ENCODE measurements around the gene PTPRN2. TPM values are rescaled to one million over a fixed set of nuclear protein-coding genes. Genes with fewer than 3 reads are reported as not detected.

Gene PTPRN2
- total and polyA plus RNA-seq, 8 donors = 4.9 to 136 (median 46.8) TPM

- Histone ChIP-seq H3K36me3 (no peaks in the 10 kb centered on the region), H3K27ac (no peak overlapping the region), H3K9me3 (no peaks in the 10 kb centered on the region), H3K4me1 (no peaks in the 10 kb centered on the region), H3K4me3 (no peak overlapping the region), H3K27me3 (peaks cover 0 to 10% (median 0%) of the 10 kb centered on the region in 3 donors)
- intact Hi-C loops (cut with DNase I; ENCODE audit: low total_unique reads) = no loop called here
- no peak for DNase-seq
- TF ChIP-seq EP300 (IDR thresholded peaks at IDR 0.05) = no peak
- no peak for TF ChIP-seq POLR2A (IDR thresholded peaks at IDR 0.05)
- no peak for TF ChIP-seq POLR2AphosphoS5 (IDR thresholded peaks at IDR 0.05)
- TF ChIP-seq CTCF (IDR thresholded peaks at IDR 0.05) = no peak
- 89 to 95% (median 93%) methylated on average over 26 of the region's 26 CpGs for WGBS, 5 donors
These were observed 770.9 kb downstream of the PTPRN2 start for GRCh38 chr7:157816526-157817250.

GRCh38 chr7:157816086-157816485 is 771.5 kb downstream of the PTPRN2 start:
- no peak for TF ChIP-seq EP300 (IDR thresholded peaks at IDR 0.05)
- TF ChIP-seq POLR2AphosphoS5 (IDR thresholded peaks at IDR 0.05) = no peak
- no peak for TF ChIP-seq CTCF (IDR thresholded peaks at IDR 0.05)
- no peak for TF ChIP-seq POLR2A (IDR thresholded peaks at IDR 0.05)
- DNase-seq = no peak
- WGBS, 5 donors = 64 to 82% (median 70%) methylated on average over 9 to 12 of the region's 12 CpGs

GRCh38 chr7:157815706-157816022 is 772.0 kb downstream of the PTPRN2 start:
- H3K9me3 ChIP-seq = no peaks in the 10 kb centered on the region
- no peaks in the 10 kb centered on the region for H3K4me1 ChIP-seq
- intact Hi-C loops (cut with DNase I; ENCODE audit: low total_unique reads) = no loop called here
- WGBS, 5 donors = 85 to 94% (median 90%) methylated on average over 7 to 10 of the region's 10 CpGs
- no peak overlapping the region for H3K4me3 ChIP-seq
- no peaks in the 10 kb centered on the region for H3K36me3 ChIP-seq
- peaks cover 0 to 10% (median 0%) of the 10 kb centered on the region in 3 donors for H3K27me3 ChIP-seq
- TF ChIP-seq POLR2AphosphoS5 (IDR thresholded peaks at IDR 0.05) (no peak), CTCF (IDR thresholded peaks at IDR 0.05) (no peak), EP300 (IDR thresholded peaks at IDR 0.05) (no peak), POLR2A (IDR thresholded peaks at IDR 0.05) (no peak)
- DNase-seq = no peak
- H3K27ac ChIP-seq = no peak overlapping the region

More at GRCh38 chr7:157816086-157816485, 771.5 kb downstream of the PTPRN2 start:
- H3K4me1 ChIP-seq = no peaks in the 10 kb centered on the region
- no peak overlapping the region for H3K27ac ChIP-seq
- intact Hi-C loops (cut with DNase I; ENCODE audit: low total_unique reads) = no loop called here
- H3K4me3 ChIP-seq = no peak overlapping the region
- no peaks in the 10 kb centered on the region for H3K9me3 ChIP-seq
- H3K27me3 ChIP-seq = peaks cover 0 to 10% (median 0%) of the 10 kb centered on the region in 3 donors
- no peaks in the 10 kb centered on the region for H3K36me3 ChIP-seq

- WGBS, 5 donors = 64 to 74% (median 71%) methylated on average over 19 to 28 of the region's 28 CpGs
- H3K36me3 ChIP-seq = no peaks in the 10 kb centered on the region
- intact Hi-C loops (cut with DNase I; ENCODE audit: low total_unique reads) = no loop called here
- peaks cover 0 to 10% (median 0%) of the 10 kb centered on the region in 3 donors for H3K27me3 ChIP-seq
- peaks cover 0 to 3% (median 0%) of the 10 kb centered on the region in 4 donors for H3K9me3 ChIP-seq
- H3K4me1 ChIP-seq = no peaks in the 10 kb centered on the region
- DNase-seq = peak in 1 of 2 donors; percentile 53
- TF ChIP-seq CTCF (IDR thresholded peaks at IDR 0.05) = no peak
- no peak for TF ChIP-seq EP300 (IDR thresholded peaks at IDR 0.05)
- no peak for TF ChIP-seq POLR2A (IDR thresholded peaks at IDR 0.05)
- no peak for TF ChIP-seq POLR2AphosphoS5 (IDR thresholded peaks at IDR 0.05)
- no peak overlapping the region for H3K27ac ChIP-seq
- H3K4me3 ChIP-seq = no peak overlapping the region
These were observed 772.5 kb downstream of the PTPRN2 start for GRCh38 chr7:157814931-157815705.
